Measurements from ENCODE around the gene TBL1X. TPM values are rescaled to one million over a fixed set of nuclear protein-coding genes. Genes with fewer than 3 reads are reported as not detected.
A peak's percentile ranks its signal among the peaks of the same experiment; 100 is the strongest.

Gene TBL1X
- total and polyA plus RNA-seq, 2 of the 13 experiments (the other 11 are each of a cell fraction or from before 2014, with no cell fraction given): 17.6 to 19.9 TPM

DNA sequence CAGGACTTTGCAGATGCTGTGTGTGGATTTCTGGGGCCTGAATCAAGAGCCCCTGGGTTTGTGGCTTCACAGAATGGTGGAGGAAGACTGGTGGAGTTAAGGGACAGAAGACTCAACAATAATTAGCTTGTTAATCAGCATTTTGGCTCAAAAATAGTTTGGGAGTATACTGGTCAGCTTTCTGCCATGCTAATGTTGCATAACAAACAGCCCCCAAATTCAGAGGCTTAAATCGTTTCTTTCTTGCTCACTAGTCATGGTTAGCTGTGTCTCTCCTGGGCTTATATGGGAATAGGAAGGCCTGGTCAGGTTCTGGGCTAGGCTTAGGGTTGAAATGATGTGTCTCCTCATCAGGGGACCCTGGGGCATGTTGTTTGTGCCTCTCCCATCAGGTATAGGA lies 24.4 kb downstream of the TBL1X start:
- Histone ChIP-seq H4K20me1 (ENCODE audit: insufficient read depth, low read length) (peaks cover 21% of the 10 kb centered on the region; the same call in 1 of the 2 replicates), H3K9me3 (ENCODE audit: low read length) (no peaks in the 10 kb centered on the region), H3K27ac (ENCODE audit: extremely low read length, insufficient read depth, low read length) (no peak overlapping the region), H3K79me2 (ENCODE audit: insufficient read depth, low read length) (peaks cover 83% of the 10 kb centered on the region), H3K9ac (ENCODE audit: insufficient read depth, low read depth, low read length) (no peak overlapping the region), H3K27me3 (ENCODE audit: control insufficient read depth in 1 of 2, insufficient read depth in 2 of 2, low read length in 2 of 2) (no peaks in the 10 kb centered on the region), H3K4me3 (replicated peaks in 1 of 3; ENCODE audit: insufficient read depth in 1 of 3, low read depth in 2 of 3, low read length in 3 of 3) (no peak overlapping the region), H2AFZ (ENCODE audit: low read length) (no peak overlapping the region), H3K4me2 (ENCODE audit: low read depth, low read length) (no peak overlapping the region), H3K36me3 (replicated peaks in 1 of 2; ENCODE audit: control insufficient read depth in 1 of 2, insufficient read depth in 2 of 2, low read length in 2 of 2) (peaks cover 0 to 3% of the 10 kb centered on the region in 2 experiments; a peak in 1 of 5 replicates), H3K4me1 (ENCODE audit: insufficient read depth, low read length) (peaks cover 13% of the 10 kb centered on the region)
- POLR2A ChIA-PET: no interaction called here
- no TSS peak for BruUV-seq (replicated peaks)
- FAIRE-seq (no peak), DNase-seq (ENCODE audit: low spot score) (no peak), ATAC-seq (no peak)
- intact Hi-C loops (cut with micrococcal nuclease; ENCODE audit: unreplicated experiment): no loop called here
- WGBS (ENCODE audit: low lambda C conversion rate): 100% methylated on average over 1 of the region's 1 CpG
- CTCF ChIA-PET (ENCODE audit: low intra/inter-chr PET ratio, low total read pairs): no interaction called here
- TF ChIP-seq HES4 (CRISPR knock-in tag; IDR thresholded peaks at IDR 0.05; ENCODE audit: borderline replicate concordance): no peak
- TF ChIP-seq, protein P1, sequence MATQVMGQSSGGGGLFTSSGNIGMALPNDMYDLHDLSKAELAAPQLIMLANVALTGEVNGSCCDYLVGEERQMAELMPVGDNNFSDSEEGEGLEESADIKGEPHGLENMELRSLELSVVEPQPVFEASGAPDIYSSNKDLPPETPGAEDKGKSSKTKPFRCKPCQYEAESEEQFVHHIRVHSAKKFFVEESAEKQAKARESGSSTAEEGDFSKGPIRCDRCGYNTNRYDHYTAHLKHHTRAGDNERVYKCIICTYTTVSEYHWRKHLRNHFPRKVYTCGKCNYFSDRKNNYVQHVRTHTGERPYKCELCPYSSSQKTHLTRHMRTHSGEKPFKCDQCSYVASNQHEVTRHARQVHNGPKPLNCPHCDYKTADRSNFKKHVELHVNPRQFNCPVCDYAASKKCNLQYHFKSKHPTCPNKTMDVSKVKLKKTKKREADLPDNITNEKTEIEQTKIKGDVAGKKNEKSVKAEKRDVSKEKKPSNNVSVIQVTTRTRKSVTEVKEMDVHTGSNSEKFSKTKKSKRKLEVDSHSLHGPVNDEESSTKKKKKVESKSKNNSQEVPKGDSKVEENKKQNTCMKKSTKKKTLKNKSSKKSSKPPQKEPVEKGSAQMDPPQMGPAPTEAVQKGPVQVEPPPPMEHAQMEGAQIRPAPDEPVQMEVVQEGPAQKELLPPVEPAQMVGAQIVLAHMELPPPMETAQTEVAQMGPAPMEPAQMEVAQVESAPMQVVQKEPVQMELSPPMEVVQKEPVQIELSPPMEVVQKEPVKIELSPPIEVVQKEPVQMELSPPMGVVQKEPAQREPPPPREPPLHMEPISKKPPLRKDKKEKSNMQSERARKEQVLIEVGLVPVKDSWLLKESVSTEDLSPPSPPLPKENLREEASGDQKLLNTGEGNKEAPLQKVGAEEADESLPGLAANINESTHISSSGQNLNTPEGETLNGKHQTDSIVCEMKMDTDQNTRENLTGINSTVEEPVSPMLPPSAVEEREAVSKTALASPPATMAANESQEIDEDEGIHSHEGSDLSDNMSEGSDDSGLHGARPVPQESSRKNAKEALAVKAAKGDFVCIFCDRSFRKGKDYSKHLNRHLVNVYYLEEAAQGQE (IDR thresholded peaks at IDR 0.05; ENCODE audit: borderline replicate concordance in 1 of 2, low read depth in 1 of 2, low read length in 2 of 2): no peak
- no peak for TF ChIP-seq JUN (CRISPR knock-in tag; IDR thresholded peaks at IDR 0.05)
- TF ChIP-seq NONO (IDR thresholded peaks at IDR 0.05): no peak
- no peak for TF ChIP-seq NONO (CRISPR knock-in tag; conservative IDR thresholded peaks at IDR 0.05)
- TF ChIP-seq, protein P2, sequence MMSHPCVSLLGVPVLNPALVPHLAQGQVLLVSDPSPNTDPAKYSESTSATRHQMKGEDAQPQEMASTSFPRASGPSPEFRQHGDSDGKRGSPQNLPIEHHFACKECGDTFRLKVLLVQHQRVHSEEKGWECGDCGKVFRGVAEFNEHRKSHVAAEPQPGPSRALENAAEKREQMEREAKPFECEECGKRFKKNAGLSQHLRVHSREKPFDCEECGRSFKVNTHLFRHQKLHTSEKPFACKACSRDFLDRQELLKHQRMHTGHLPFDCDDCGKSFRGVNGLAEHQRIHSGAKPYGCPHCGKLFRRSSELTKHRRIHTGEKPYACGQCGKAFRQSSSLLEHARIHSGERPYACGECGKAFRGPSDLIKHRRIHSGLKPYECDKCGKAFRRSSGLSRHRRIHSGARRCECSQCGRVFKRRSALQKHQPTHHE (CRISPR knock-in tag; IDR thresholded peaks at IDR 0.05; ENCODE audit: borderline replicate concordance): no peak
- peak; percentile 24; the same call in 1 of the 2 replicates for TF ChIP-seq RBAK (CRISPR knock-in tag; IDR thresholded peaks at IDR 0.05)
- in situ Hi-C loops (cut with HindIII; ENCODE audit: extremely low pct_ligation_motif_present, low pct_unique_long_range_greater_than_20kb): no loop called here
